Raji (cell line): Measurements from ENCODE around the gene OR7C1.

Experiments
- POLR2A ChIP-seq: IDR thresholded peaks from 2 replicates; pipeline ENCODE4 v1.6.1; 2011; ENCODE audit warnings: low read depth, low read length, control low read depth; ENCODE audit not compliant: insufficient read depth

Gene OR7C1

DNA sequence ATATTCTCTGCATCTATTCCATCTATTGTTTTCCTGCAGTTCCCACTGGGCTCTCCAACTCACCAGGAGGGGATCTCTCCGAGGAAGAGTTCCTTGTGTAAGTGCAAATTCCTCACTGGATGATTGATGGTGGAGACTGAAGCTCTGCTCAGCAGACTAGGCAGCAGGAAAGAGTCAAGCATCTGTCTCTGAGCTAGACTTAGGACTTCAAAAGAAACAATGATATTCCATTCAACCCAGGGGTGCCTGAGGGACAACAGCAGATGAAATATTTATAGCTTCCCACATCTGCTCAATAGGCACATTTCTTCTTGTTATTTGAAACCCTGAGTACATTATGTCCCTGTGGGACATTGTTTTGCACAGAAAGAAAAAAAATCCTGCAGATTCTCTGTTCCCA lies at the start of gene OR7C1, which contains the start of gene OR7A5:
TSS of gene OR7C1 (minus strand) at position 175 of the 400 bp plus-strand sequence. CDS start 35,049 bp downstream, outside the sequence.
TSS of gene OR7A5 (minus strand) at position 175 of the 400 bp plus-strand sequence. CDS start 6,944 bp downstream, outside the sequence.
- TF ChIP-seq POLR2A = no peak

DNA sequence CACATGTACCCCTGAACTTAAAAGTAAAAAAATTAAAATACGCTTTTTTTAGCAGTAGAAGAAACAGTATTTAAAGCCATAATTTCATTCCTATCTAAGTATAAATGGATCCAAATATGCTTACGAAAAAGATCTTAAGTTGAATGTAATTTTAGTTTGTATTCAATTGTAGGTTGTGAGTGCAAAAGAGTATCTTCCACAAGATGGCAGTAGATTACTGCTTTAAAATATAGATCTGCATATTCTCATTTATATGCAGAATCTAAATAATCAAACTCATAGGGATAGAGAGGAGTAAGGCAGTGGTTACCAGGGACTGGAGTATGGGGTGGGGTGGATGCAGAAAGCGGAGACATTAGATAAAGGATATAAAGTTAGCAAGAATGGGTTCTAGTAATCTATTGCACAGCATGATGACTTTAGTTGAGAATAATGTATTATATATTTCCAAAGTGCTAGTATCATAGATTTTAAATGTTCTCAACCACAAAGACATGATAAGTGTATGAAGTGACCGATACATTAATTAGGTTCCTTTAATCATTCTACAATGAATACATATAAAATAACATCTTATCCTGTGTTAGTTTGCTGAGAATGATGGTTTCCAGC lies 36.7 kb upstream of the OR7C1 start:
- no peak for TF ChIP-seq POLR2A

DNA sequence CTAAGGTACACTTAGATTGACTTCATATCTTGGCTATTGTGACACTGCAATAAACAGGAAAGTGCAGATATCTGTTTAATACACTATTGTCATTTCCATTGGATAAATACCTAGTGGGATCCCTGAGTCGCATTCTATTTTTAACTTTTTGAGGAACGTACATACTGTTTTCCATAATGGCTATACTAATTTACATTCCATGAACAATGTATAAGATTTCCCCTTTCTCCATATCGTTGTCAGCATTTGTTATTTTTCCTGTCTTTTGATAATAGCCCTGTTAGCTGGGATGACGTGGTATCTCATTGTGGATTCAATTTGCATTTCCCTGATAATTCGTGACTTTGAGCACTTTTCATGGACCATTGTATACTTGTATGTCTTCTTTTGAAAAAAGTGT lies 33.5 kb upstream of the OR7C1 start:
- no peak for TF ChIP-seq POLR2A

DNA sequence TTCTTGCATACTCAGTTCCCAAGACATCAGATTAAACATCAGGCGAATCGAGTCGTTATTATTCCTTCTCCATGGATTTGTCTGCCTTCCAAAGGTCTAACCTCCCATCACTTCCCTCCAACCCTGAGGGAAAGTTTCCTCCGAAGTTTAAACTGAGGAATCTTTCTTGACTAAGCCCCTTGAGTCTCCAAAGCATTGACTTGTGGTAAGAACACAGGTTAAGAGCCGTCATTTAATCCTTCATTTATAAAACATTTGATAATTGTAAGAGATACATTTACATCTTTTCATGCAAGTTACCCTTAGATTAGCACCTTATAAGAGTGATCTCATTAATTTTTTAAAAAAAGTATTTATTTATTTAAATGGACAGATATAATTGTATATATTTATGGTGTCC lies 13.8 kb upstream of the OR7C1 start, which contains the start of gene OR7A10:
TSS of gene OR7A10 (minus strand) at position 101 of the 400 bp plus-strand sequence. CDS start 7,045 bp downstream, outside the sequence.
- no peak for TF ChIP-seq POLR2A

DNA sequence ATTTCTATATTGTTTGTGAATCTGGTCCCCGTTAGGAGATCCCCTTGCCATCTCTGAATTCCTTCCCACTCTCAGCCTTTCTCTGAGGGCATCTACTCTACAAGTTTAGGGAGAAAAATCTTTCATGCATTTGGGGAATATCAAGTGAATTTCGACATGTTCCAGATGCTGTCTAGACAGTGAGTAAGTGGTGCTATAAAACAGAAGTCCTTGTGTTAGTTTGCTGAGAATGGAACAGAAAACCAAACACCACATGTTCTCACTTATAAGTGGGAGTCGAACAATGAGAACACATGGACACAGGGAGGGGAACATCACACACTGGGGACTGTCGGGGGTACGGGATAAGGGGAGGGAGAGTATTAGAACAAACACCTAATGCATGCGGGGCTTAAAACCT lies 8.6 kb upstream of the OR7C1 start:
- no peak for TF ChIP-seq POLR2A

DNA sequence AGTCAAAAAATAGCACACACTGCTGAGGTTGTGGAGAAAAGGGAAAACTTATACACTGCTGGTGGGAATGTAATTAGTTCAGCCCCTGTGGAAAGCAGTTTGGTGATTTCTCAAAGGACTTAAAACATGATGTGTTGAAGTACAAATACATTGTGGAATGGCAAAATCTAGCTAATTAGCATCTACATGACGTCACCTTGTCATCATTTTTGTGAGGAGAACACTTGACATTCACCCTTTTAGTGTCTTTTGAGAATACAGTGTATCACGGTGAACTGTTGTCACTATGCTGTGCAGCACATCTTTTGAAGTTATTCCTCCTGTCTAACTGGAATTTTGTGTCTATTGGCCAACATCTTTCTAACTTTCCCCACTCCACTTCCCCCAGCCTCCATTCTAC lies 8.2 kb upstream of the OR7C1 start:
- TF ChIP-seq POLR2A = no peak

DNA sequence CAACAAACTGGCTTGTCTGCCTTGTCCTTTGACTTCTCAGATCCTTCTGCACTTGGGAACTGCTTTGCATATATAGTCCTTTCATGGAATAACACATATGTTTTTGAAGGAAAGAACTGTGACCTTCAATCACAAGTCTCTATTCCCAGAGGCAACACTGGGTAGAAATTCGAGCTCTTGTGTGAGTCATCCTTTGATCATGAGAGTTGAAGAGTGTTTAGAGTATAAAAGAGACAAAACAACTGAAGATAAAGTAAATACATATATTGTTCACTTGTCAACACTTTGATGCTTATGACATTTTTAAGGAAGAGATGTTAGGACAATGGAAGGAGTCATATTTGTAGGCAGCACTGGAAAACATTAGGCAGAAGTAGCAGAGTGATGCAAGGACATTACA lies 5.2 kb upstream of the OR7C1 start:
- TF ChIP-seq POLR2A = no peak

DNA sequence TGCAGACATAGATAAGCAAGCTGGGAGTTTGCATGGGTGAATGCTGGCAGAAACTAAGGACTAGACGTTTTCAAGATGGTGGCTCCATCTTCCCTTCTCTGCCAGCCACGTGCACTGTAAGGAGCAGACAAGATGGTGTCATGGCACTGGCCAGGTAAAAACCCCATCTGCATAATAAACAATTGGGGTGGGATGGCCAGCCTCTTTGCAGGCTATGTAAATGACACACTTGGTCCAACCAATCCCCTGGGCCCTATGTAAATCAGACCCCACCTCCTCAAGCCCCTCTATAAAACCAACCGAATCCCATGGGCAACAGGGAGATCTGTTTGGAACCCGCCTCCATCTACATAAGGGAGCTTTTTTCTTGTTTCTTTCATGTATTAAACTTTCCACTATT lies 2.4 kb upstream of the OR7C1 start:
- no peak for TF ChIP-seq POLR2A

DNA sequence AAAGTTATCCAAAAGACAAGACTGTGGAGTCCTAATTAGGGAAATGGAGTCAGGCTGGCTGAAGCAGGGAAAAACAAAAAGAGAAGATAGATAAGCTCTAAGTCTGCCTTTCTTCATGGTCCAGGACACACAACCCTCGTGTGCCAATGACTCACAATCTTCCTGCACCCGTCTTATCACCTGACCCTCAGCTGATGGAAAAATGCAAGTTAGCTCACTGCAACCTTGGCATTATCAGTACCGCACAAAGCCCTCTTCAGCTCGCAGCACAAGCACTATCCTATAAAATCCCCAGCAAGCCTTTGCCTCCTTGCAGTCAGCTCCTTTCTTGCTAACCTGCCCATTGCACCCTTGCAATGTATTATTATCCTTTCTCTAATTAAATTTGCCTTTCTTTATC lies 4.3 kb downstream of the OR7C1 start:
- no peak for TF ChIP-seq POLR2A

DNA sequence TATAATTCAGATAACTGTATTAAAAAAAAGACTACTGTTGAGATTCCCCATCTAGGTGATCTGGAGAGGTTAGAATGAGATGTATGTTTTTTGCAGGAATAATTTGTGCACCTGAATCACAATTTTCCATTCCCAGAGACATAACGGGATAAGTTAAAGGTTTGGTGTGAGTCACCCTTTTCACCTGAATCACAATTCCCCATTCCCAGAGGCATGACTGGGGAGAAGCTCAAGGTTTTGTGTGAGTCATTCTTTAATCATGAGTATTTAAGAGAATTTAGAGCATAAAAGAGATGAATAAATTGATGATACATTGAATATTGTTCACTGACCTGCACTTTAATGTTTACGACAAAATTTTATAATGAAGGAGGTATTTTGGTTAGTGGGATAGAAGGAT lies 9.0 kb downstream of the OR7C1 start:
- no peak for TF ChIP-seq POLR2A

DNA sequence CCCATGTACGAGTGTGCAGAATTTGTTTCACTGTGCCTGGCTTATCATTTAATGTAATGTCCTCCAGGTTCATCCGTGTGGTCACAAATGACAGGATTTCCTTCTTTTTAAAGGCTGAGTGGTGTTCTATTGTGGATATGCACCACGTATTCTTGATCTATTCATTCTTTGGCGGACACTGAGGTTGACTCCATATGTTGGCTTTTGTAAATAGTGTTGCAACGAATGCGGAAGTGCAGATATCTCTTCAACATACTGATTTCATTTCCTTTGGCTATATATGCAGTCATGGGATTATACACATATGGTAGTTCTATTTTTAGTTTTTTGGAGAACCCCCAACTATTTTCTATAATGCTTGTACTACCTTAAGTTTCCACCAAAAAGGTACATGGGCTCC lies 13.0 kb downstream of the OR7C1 start:
- no peak for TF ChIP-seq POLR2A

DNA sequence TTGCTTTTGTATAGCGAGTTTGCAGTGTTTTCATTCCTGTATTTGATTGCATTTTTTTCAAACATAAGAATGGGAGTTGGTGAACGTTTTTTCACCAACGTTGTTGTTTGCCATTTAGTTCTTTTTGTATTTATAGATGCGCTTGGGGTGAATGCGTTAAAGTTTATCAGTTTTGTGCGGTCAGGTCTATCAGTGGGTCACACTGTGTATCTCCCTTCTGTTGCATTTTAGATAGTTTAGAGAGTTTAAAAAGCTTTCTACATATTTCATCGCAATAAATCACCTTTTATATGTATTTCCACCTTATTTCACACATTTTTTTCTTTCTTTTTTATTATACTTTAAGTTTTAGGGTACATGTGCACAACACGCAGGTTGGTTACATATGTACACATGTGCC lies 16.4 kb downstream of the OR7C1 start:
- no peak for TF ChIP-seq POLR2A

DNA sequence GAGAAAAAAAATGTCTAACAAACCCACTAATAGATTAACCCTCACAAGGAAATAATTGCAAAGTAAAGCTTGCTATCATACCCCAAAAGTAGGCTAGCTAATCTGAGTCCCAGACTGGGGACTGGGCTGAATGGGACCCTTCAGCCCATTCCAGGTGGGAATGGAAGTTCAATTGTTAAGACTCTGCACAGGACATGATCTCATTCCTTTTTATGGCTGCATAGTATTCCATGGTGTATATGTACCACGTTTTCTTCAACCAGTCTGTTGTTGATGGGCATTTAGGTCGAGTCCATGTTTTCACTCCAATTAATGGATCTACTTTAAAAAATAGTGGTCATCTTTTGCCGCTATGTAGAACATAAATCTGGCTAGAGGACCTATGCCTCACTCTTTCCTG lies 17.9 kb downstream of the OR7C1 start:
- no peak for TF ChIP-seq POLR2A

DNA sequence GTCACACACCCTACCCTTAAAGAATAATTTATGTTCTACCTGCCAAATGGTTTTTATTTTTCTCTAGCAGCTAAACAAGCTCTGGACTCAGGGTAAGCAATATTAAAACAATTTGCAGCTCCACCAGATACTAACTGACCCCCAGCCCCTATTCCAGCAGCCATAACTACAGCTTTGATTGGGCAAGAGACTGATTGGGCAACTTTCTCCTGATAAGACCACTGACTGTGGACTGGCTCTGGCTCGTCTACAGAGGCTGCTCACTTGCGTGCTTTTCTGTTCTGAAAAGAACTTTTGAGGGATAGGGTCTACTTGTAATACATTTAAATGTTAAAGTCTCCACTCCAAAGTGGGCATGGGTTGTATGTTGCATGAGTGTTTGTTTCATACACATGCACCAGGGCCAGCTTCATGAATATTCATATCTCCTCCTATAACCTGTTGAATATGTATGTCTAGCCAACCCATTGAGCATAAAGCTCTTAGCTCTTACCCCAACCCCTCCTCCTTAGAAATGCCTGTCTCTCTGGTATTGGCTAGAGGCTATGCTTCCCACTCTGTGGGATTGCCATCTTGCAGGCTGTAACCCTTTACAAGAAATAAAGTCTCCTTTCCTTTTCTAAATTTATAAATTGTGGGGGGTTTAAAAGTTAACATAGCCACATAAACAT lies 19.9 kb downstream of the OR7C1 start:
- no peak for TF ChIP-seq POLR2A

DNA sequence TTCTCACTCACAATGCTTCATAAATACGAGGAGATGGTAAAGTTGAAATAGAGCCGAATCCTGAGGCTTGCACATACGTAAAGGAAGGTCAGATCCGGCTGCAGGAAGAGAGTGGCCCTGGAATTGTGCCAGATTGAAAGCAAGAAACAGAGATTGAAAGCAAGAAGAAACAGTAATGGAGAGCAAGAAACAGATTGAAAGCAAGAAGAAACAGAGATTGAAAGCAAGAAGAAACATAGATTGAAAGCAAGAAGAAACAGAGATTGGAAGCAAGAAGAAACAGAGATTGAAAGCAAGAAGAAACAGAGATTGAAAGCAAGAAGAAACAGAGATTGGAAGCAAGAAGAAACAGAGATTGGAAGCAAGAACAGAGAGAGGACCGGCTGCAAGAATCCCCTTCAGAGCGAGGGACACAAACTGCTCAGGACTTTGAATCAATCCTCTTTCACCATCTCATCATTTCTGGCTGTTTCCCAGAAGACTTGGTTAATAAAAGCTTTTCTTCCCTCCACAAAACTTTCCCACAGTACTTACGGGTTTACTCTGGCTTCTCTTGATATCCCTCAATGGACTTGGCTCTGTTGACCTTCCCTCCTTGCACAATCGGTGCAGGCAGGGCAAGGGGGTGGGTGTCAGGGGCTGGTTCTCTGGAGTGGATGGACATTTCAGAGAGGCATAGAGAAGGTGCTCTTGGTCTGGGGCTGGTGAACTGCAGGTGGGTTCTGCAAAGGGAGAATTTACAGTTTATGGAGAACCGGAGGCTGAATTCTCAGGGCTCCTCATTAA lies 25.5 kb downstream of the OR7C1 start:
- no peak for TF ChIP-seq POLR2A

DNA sequence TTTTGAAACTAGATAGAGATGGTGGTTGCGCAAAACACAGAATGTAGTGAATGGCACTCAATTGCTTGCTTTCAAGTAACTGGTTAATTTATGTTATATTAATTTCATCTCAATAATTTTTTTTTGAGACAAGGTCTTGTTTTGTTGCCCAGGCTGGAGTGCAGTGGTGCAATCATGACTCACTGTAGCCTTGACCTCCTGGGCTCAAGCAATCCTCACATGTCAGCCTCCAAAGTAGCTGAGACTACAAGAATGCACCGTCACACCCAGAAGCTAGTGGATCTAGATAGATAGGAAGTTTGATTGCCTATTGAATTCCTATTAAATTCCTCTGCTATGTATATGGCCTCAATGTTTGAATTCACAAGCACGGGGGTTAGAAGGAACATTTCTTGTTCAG lies 30.2 kb downstream of the OR7C1 start:
- no peak for TF ChIP-seq POLR2A
